Nucleus accumbens (tissue), 56 donors: ENCODE measurements around the gene TMEM190.

Source experiments
- DNase-seq, 56 donors: peaks; one replicate each; lab custom pipeline; 2025; lab: John Stamatoyannopoulos, UW

Gene TMEM190

GRCh38 chr19:55350620-55351315 lies 25.9 kb upstream of the TMEM190 start:
- DNase-seq = no peak

- no peak for DNase-seq
These were observed 24.6 kb upstream of the TMEM190 start for GRCh38 chr19:55352040-55352439.

GRCh38 chr19:55352549-55353145 lies 24.0 kb upstream of the TMEM190 start:
- DNase-seq = no peak

GRCh38 chr19:55353356-55353802 lies 23.2 kb upstream of the TMEM190 start:
- DNase-seq = no peak

- peak in 7 of 56 donors; percentile 5 to 83 (median 16) for DNase-seq
These were observed 22.6 kb upstream of the TMEM190 start for GRCh38 chr19:55353803-55354697.

GRCh38 chr19:55354698-55355212 lies 21.9 kb upstream of the TMEM190 start, which contains the start of gene COX6B2:
TSS of gene COX6B2 (minus strand) at chr19:55354719. CDS start at chr19:55354521, 198 bp downstream.
- peak in 1 of 56 donors; percentile 38 for DNase-seq

GRCh38 chr19:55355213-55355821 lies 21.3 kb upstream of the TMEM190 start:
- DNase-seq = no peak

GRCh38 chr19:55358493-55358892 lies 18.1 kb upstream of the TMEM190 start:
- no peak for DNase-seq

GRCh38 chr19:55358943-55359908 lies 17.4 kb upstream of the TMEM190 start:
- no peak for DNase-seq

GRCh38 chr19:55360902-55361301 lies 15.7 kb upstream of the TMEM190 start:
- DNase-seq = no peak

GRCh38 chr19:55362174-55362989 lies 14.2 kb upstream of the TMEM190 start:
- no peak for DNase-seq

- DNase-seq = no peak
These were observed 13.5 kb upstream of the TMEM190 start, which contains the start of gene GARIN5B for GRCh38 chr19:55362990-55363716. TSS of gene GARIN5B (minus strand) at chr19:55363260. CDS start at chr19:55363066, 194 bp downstream.

GRCh38 chr19:55365245-55365644 lies 11.4 kb upstream of the TMEM190 start:
- no peak for DNase-seq

GRCh38 chr19:55365964-55366363 lies 10.7 kb upstream of the TMEM190 start:
- peak in 6 of 56 donors; percentile 2 to 26 (median 10) for DNase-seq

GRCh38 chr19:55366790-55367189 lies 9.8 kb upstream of the TMEM190 start:
- no peak for DNase-seq

GRCh38 chr19:55368106-55368505 lies 8.5 kb upstream of the TMEM190 start:
- no peak for DNase-seq
